ENCODE data around the gene DLGAP1.
"Not testable (repeated sequence)": the region's sequence is repeated elsewhere in the genome, so short reads cannot be mapped to it uniquely, and the experiment has no call there.

Gene DLGAP1

DNA sequence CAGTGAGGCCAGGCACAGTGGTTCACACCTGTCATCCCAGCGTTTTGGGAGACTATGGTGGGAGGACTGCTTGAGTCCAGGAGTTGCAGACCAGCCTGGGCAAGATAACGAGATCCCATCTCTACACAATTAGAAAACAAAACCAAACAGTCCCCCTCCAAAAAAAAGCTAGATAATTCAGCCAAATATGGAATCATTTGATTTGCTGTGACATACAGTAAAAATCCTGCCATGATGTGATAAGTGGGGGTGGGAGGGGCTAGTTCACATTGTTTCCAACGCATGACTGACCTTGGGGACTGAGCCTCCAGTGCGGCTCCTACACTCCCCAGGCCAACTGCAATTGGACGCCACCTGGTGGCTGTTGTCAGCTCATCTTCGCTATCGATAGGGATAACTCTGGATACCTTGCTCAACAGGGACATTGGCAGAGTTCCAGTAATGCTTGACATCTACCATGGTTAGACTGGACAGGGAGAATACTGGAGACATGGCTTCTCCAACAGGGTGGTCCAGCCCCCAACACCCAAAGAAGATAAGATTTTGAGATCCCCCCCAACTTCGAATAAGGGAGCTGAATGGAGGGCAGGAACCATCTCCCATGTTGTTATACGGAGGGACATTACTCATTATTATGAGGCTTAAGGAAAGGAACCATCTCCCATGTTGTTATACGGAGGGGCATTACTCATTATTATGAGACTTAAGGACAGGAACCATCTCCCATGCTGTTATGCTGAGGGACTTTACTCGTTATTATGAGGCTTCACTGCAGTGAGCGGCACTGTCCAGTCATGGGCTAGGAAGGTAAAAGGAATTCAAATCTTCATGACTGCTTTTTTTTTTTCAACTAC, 869.2 kb downstream of the DLGAP1 start:
- DNase-seq = peak; percentile 85 to 88 (median 85)
- ChIA-PET POLR2A (interaction anchor here (1.2 to 1.5 kb wide), 2 partner anchors 60 to 138 kb away, joined by 4 to 10 read pairs; no protein-coding TSS in a partner anchor), CTCF (interaction anchor here (0.6 to 3.4 kb wide), 37 partner anchors 8 to 315 kb away, joined by 3 to 28 read pairs (median 4); no protein-coding TSS in a partner anchor)
- Histone ChIP-seq H3K4me1 (ENCODE audit: control extremely low read depth in 1 of 4, control insufficient read depth in 4 of 4, insufficient read depth in 4 of 4, low read length in 3 of 4) (peaks cover 5 to 20% (median 16%) of the 10 kb centered on the region in 4 experiments), H3K27ac (ENCODE audit: insufficient read depth in 1 of 2, low read depth in 1 of 2, low read length in 2 of 2, poor library complexity in 1 of 2, severe bottlenecking in 2 of 2) (no peak overlapping the region), H3K9me3 (ENCODE audit: control extremely low read depth in 1 of 5, control insufficient read depth in 4 of 5, insufficient read depth in 2 of 5, low read depth in 1 of 5, low read length in 4 of 5) (no peaks in the 10 kb centered on the region), H3K36me3 (ENCODE audit: control insufficient read depth in 4 of 4, insufficient read depth in 4 of 4, low read length in 3 of 4) (no peaks in the 10 kb centered on the region), H3K4me3 (ENCODE audit: control insufficient read depth in 1 of 7, extremely low read depth in 1 of 7, insufficient read depth in 4 of 7, low read depth in 2 of 7, low read length in 6 of 7) (no peak overlapping the region), H3K27me3 (replicated peaks in 2 of 5; ENCODE audit: control insufficient read depth in 4 of 5, insufficient read depth in 5 of 5, low read length in 4 of 5) (no peaks in the 10 kb centered on the region)
- 61% methylated on average over 8 of the region's 12 CpGs for WGBS (ENCODE audit: insufficient coverage)

GRCh38 chr18:3584897-3585460, 870.1 kb downstream of the DLGAP1 start:
- WGBS (ENCODE audit: insufficient coverage) = 3% methylated on average over 5 of the region's 6 CpGs
- POLR2A ChIA-PET = interaction anchor here (0.7 to 1.5 kb wide), 4 partner anchors 10 to 339 kb away, joined by 3 to 10 read pairs (median 4); no protein-coding TSS in a partner anchor
- peak; percentile 66 to 89 (median 85) for DNase-seq

GRCh38 chr18:3584266-3584861, 870.7 kb downstream of the DLGAP1 start:
- WGBS (ENCODE audit: insufficient coverage) = no CpG with 5 or more reads among the region's 2 CpGs
- no peak overlapping the region for H3K4me3 ChIP-seq (ENCODE audit: control insufficient read depth in 1 of 7, extremely low read depth in 1 of 7, insufficient read depth in 4 of 7, low read depth in 2 of 7, low read length in 6 of 7)
- no peak overlapping the region for H3K27ac ChIP-seq (ENCODE audit: insufficient read depth in 1 of 2, low read depth in 1 of 2, low read length in 2 of 2, poor library complexity in 1 of 2, severe bottlenecking in 2 of 2)
- ChIA-PET CTCF (interaction anchor here (1.0 to 3.4 kb wide), 19 partner anchors 10 to 305 kb away, joined by 3 to 28 read pairs (median 7); no protein-coding TSS in a partner anchor), POLR2A (interaction anchor here (0.7 to 1.5 kb wide), 4 partner anchors 10 to 338 kb away, joined by 3 to 10 read pairs (median 4); no protein-coding TSS in a partner anchor)
- no peaks in the 10 kb centered on the region for H3K27me3 ChIP-seq (replicated peaks in 2 of 5; ENCODE audit: control insufficient read depth in 4 of 5, insufficient read depth in 5 of 5, low read length in 4 of 5)
- H3K4me1 ChIP-seq (ENCODE audit: control extremely low read depth in 1 of 4, control insufficient read depth in 4 of 4, insufficient read depth in 4 of 4, low read length in 3 of 4) = peaks cover 5 to 20% (median 16%) of the 10 kb centered on the region in 4 experiments
- H3K9me3 ChIP-seq (ENCODE audit: control extremely low read depth in 1 of 5, control insufficient read depth in 4 of 5, insufficient read depth in 2 of 5, low read depth in 1 of 5, low read length in 4 of 5) = no peaks in the 10 kb centered on the region
- H3K36me3 ChIP-seq (ENCODE audit: control insufficient read depth in 4 of 4, insufficient read depth in 4 of 4, low read length in 3 of 4) = no peaks in the 10 kb centered on the region
- DNase-seq = no peak

More at GRCh38 chr18:3584897-3585460, 870.1 kb downstream of the DLGAP1 start:
- H3K4me3 ChIP-seq (ENCODE audit: control insufficient read depth in 1 of 7, extremely low read depth in 1 of 7, insufficient read depth in 4 of 7, low read depth in 2 of 7, low read length in 6 of 7) = peak overlapping the region in 1 of 7 experiments; percentile 16
- CTCF ChIA-PET = interaction anchor here (0.7 to 3.4 kb wide), 34 partner anchors 9 to 306 kb away, joined by 3 to 28 read pairs (median 4); no protein-coding TSS in a partner anchor
- no peak overlapping the region for H3K27ac ChIP-seq (ENCODE audit: insufficient read depth in 1 of 2, low read depth in 1 of 2, low read length in 2 of 2, poor library complexity in 1 of 2, severe bottlenecking in 2 of 2)
- no peaks in the 10 kb centered on the region for H3K27me3 ChIP-seq (replicated peaks in 2 of 5; ENCODE audit: control insufficient read depth in 4 of 5, insufficient read depth in 5 of 5, low read length in 4 of 5)
- peaks cover 5 to 20% (median 16%) of the 10 kb centered on the region in 4 experiments for H3K4me1 ChIP-seq (ENCODE audit: control extremely low read depth in 1 of 4, control insufficient read depth in 4 of 4, insufficient read depth in 4 of 4, low read length in 3 of 4)
- H3K9me3 ChIP-seq (ENCODE audit: control extremely low read depth in 1 of 5, control insufficient read depth in 4 of 5, insufficient read depth in 2 of 5, low read depth in 1 of 5, low read length in 4 of 5) = no peaks in the 10 kb centered on the region
- H3K36me3 ChIP-seq (ENCODE audit: control insufficient read depth in 4 of 4, insufficient read depth in 4 of 4, low read length in 3 of 4) = no peaks in the 10 kb centered on the region

DNA sequence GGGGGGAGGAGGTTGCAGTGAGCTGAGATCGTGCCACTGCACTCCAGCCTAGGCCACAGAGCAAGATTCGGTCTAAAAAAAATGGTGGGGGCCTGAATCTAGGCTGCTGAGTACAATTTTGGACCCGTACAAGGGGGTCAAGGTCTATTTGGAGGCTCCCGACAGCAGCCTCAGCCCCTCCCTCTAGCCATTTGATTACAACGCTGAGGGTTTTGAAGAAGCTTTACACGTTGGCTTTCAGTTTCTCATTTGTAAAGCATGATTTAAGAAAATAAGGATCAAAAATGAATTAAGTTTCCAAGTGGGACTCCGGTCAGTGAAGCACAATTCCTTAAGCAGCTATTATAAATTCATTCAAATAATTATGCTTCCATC, 871.2 kb downstream of the DLGAP1 start:
- Histone ChIP-seq H3K9me3 (ENCODE audit: control extremely low read depth in 1 of 5, control insufficient read depth in 4 of 5, insufficient read depth in 2 of 5, low read depth in 1 of 5, low read length in 4 of 5) (no peaks in the 10 kb centered on the region), H3K4me3 (ENCODE audit: control insufficient read depth in 1 of 7, extremely low read depth in 1 of 7, insufficient read depth in 4 of 7, low read depth in 2 of 7, low read length in 6 of 7) (no peak overlapping the region), H3K27ac (ENCODE audit: insufficient read depth in 1 of 2, low read depth in 1 of 2, low read length in 2 of 2, poor library complexity in 1 of 2, severe bottlenecking in 2 of 2) (no peak overlapping the region), H3K4me1 (ENCODE audit: control extremely low read depth in 1 of 4, control insufficient read depth in 4 of 4, insufficient read depth in 4 of 4, low read length in 3 of 4) (peaks cover 5 to 20% (median 16%) of the 10 kb centered on the region in 4 experiments), H3K27me3 (replicated peaks in 2 of 5; ENCODE audit: control insufficient read depth in 4 of 5, insufficient read depth in 5 of 5, low read length in 4 of 5) (no peaks in the 10 kb centered on the region), H3K36me3 (ENCODE audit: control insufficient read depth in 4 of 4, insufficient read depth in 4 of 4, low read length in 3 of 4) (no peaks in the 10 kb centered on the region)
- WGBS (ENCODE audit: insufficient coverage) = 97% methylated on average over 5 of the region's 7 CpGs
- ChIA-PET POLR2A (no interaction called here), CTCF (interaction anchor here (1.3 to 3.4 kb wide), 4 partner anchors 82 to 136 kb away, joined by 3 to 28 read pairs (median 6); no protein-coding TSS in a partner anchor)
- DNase-seq = no peak

- DNase-seq = peak in 1 of 3 donors; percentile 48
- H3K27ac ChIP-seq (ENCODE audit: insufficient read depth in 1 of 2, low read depth in 1 of 2, low read length in 2 of 2, poor library complexity in 1 of 2, severe bottlenecking in 2 of 2); H3K36me3 ChIP-seq (ENCODE audit: control insufficient read depth in 4 of 4, insufficient read depth in 4 of 4, low read length in 3 of 4); H3K27me3 ChIP-seq (replicated peaks in 2 of 5; ENCODE audit: control insufficient read depth in 4 of 5, insufficient read depth in 5 of 5, low read length in 4 of 5); H3K9me3 ChIP-seq (ENCODE audit: control extremely low read depth in 1 of 5, control insufficient read depth in 4 of 5, insufficient read depth in 2 of 5, low read depth in 1 of 5, low read length in 4 of 5); POLR2A ChIA-PET; H3K4me3 ChIP-seq (ENCODE audit: control insufficient read depth in 1 of 7, extremely low read depth in 1 of 7, insufficient read depth in 4 of 7, low read depth in 2 of 7, low read length in 6 of 7): not testable (repeated sequence)
- WGBS (ENCODE audit: insufficient coverage) = 74% methylated on average over 6 of the region's 7 CpGs
- CTCF ChIA-PET = interaction anchor here (1.3 to 3.4 kb wide), 4 partner anchors 82 to 136 kb away, joined by 3 to 28 read pairs (median 6); no protein-coding TSS in a partner anchor
- peaks cover 5 to 20% (median 16%) of the 10 kb centered on the region in 4 experiments for H3K4me1 ChIP-seq (ENCODE audit: control extremely low read depth in 1 of 4, control insufficient read depth in 4 of 4, insufficient read depth in 4 of 4, low read length in 3 of 4)
Measured at GRCh38 chr18:3583106-3583872, 871.8 kb downstream of the DLGAP1 start.

DNA sequence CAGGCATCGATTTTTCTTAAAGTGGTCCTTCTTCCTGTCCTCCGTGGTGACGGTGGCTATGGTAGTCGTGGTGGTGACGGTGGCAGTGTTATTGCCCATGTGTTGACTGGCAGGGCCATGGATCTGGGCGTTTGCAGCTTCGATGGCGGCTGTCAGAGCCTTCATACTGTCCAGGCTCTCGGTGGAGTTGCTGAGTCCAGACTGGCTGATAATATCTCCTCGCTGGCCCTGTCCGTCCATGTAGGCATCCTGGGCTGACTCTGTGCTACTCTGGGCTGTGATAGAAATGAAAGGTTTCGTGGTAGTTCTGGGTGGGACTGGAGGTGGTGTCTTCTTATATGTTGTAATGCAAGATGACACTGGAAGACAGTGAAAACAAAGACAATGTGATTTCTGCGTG, 873.2 kb downstream of the DLGAP1 start:
- no peaks in the 10 kb centered on the region for H3K36me3 ChIP-seq (ENCODE audit: control insufficient read depth in 4 of 4, insufficient read depth in 4 of 4, low read length in 3 of 4)
- no peaks in the 10 kb centered on the region for H3K9me3 ChIP-seq (ENCODE audit: control extremely low read depth in 1 of 5, control insufficient read depth in 4 of 5, insufficient read depth in 2 of 5, low read depth in 1 of 5, low read length in 4 of 5)
- H3K4me1 ChIP-seq (ENCODE audit: control extremely low read depth in 1 of 4, control insufficient read depth in 4 of 4, insufficient read depth in 4 of 4, low read length in 3 of 4) = peaks cover 5 to 20% (median 16%) of the 10 kb centered on the region in 4 experiments
- H3K27ac ChIP-seq (ENCODE audit: insufficient read depth in 1 of 2, low read depth in 1 of 2, low read length in 2 of 2, poor library complexity in 1 of 2, severe bottlenecking in 2 of 2) = no peak overlapping the region
- H3K4me3 ChIP-seq (ENCODE audit: control insufficient read depth in 1 of 7, extremely low read depth in 1 of 7, insufficient read depth in 4 of 7, low read depth in 2 of 7, low read length in 6 of 7) = no peak overlapping the region
- DNase-seq = no peak
- 93% methylated on average over 10 of the region's 13 CpGs for WGBS (ENCODE audit: insufficient coverage)
- H3K27me3 ChIP-seq (replicated peaks in 2 of 5; ENCODE audit: control insufficient read depth in 4 of 5, insufficient read depth in 5 of 5, low read length in 4 of 5) = no peaks in the 10 kb centered on the region
- CTCF ChIA-PET = no interaction called here
- POLR2A ChIA-PET = no interaction called here
